Measurements from ENCODE around the gene HCRTR2.

HCRTR2 gene

GRCh38 chr6:55199239-55199638 lies 24.9 kb downstream of the HCRTR2 start:
- H3K79me2 ChIP-seq (ENCODE audit: control insufficient read depth, low read length) = no peaks in the 10 kb centered on the region
- H3K4me2 ChIP-seq (ENCODE audit: low read length) = no peak overlapping the region
- H3K36me3 ChIP-seq (ENCODE audit: control insufficient read depth, low read length) = no peaks in the 10 kb centered on the region
- no peak for TF ChIP-seq CTCF (IDR thresholded peaks at IDR 0.05; ENCODE audit: low read depth, low read length, poor library complexity, severe bottlenecking)
- TF ChIP-seq EZH2phosphoT487 (IDR thresholded peaks at IDR 0.05; ENCODE audit: borderline replicate concordance, low read length) = no peak
- H3K27ac ChIP-seq (ENCODE audit: low read depth, low read length) = no peak overlapping the region
- no peaks in the 10 kb centered on the region for H3K9me3 ChIP-seq (ENCODE audit: control insufficient read depth, insufficient read depth, low read length)
- no peaks in the 10 kb centered on the region for H3K9me2 ChIP-seq (replicated peaks; ENCODE audit: control insufficient read depth, low read length)
- no peaks in the 10 kb centered on the region for H3K4me1 ChIP-seq (ENCODE audit: control insufficient read depth, low read length)
- no peak overlapping the region for H3K4me3 ChIP-seq (ENCODE audit: low read length)
- no peaks in the 10 kb centered on the region for H3F3A ChIP-seq (ENCODE audit: control insufficient read depth, insufficient read depth)
- no peaks in the 10 kb centered on the region for H4K20me1 ChIP-seq (ENCODE audit: control insufficient read depth, insufficient read depth, low read depth, low read length)
- H3K27me3 ChIP-seq (ENCODE audit: control insufficient read depth, low read length) = no peaks in the 10 kb centered on the region

GRCh38 chr6:55208478-55209458 lies 34.5 kb downstream of the HCRTR2 start:
- Histone ChIP-seq H3K79me2 (ENCODE audit: control insufficient read depth, low read length) (no peaks in the 10 kb centered on the region), H3K36me3 (ENCODE audit: control insufficient read depth, low read length) (no peaks in the 10 kb centered on the region), H3K4me1 (ENCODE audit: control insufficient read depth, low read length) (no peaks in the 10 kb centered on the region), H3K4me2 (ENCODE audit: low read length) (no peak overlapping the region), H4K20me1 (ENCODE audit: control insufficient read depth, insufficient read depth, low read depth, low read length) (no peaks in the 10 kb centered on the region), H3F3A (ENCODE audit: control insufficient read depth, insufficient read depth) (no peaks in the 10 kb centered on the region), H3K27me3 (ENCODE audit: control insufficient read depth, low read length) (no peaks in the 10 kb centered on the region), H3K27ac (ENCODE audit: low read depth, low read length) (no peak overlapping the region), H3K4me3 (ENCODE audit: low read length) (no peak overlapping the region), H3K9me2 (replicated peaks; ENCODE audit: control insufficient read depth, low read length) (no peaks in the 10 kb centered on the region), H3K9me3 (ENCODE audit: control insufficient read depth, insufficient read depth, low read length) (peaks cover 2% of the 10 kb centered on the region; the same call in 1 of the 2 replicates)
- TF ChIP-seq CTCF (IDR thresholded peaks at IDR 0.05; ENCODE audit: low read depth, low read length, poor library complexity, severe bottlenecking) (no peak), EZH2phosphoT487 (IDR thresholded peaks at IDR 0.05; ENCODE audit: borderline replicate concordance, low read length) (no peak)

GRCh38 chr6:55210952-55211351 lies 36.6 kb downstream of the HCRTR2 start:
- Histone ChIP-seq H3K79me2 (ENCODE audit: control insufficient read depth, low read length) (no peaks in the 10 kb centered on the region), H3K4me2 (ENCODE audit: low read length) (no peak overlapping the region), H3K9me2 (replicated peaks; ENCODE audit: control insufficient read depth, low read length) (no peaks in the 10 kb centered on the region), H3F3A (ENCODE audit: control insufficient read depth, insufficient read depth) (no peaks in the 10 kb centered on the region), H3K36me3 (ENCODE audit: control insufficient read depth, low read length) (no peaks in the 10 kb centered on the region), H3K4me3 (ENCODE audit: low read length) (no peak overlapping the region), H4K20me1 (ENCODE audit: control insufficient read depth, insufficient read depth, low read depth, low read length) (no peaks in the 10 kb centered on the region), H3K9me3 (ENCODE audit: control insufficient read depth, insufficient read depth, low read length) (peaks cover 2% of the 10 kb centered on the region; the same call in 1 of the 2 replicates), H3K27ac (ENCODE audit: low read depth, low read length) (no peak overlapping the region), H3K4me1 (ENCODE audit: control insufficient read depth, low read length) (no peaks in the 10 kb centered on the region), H3K27me3 (ENCODE audit: control insufficient read depth, low read length) (no peaks in the 10 kb centered on the region)
- TF ChIP-seq CTCF (IDR thresholded peaks at IDR 0.05; ENCODE audit: low read depth, low read length, poor library complexity, severe bottlenecking) (no peak), EZH2phosphoT487 (IDR thresholded peaks at IDR 0.05; ENCODE audit: borderline replicate concordance, low read length) (no peak)
